SK-N-SH (cell line): ENCODE data around the gene SETBP1. TPM values are rescaled to one million over a fixed set of nuclear protein-coding genes. Genes with fewer than 3 reads are reported as not detected.

ENCODE experiments used
- CTCF ChIA-PET: fragments of 300-600, 350-600 bp; formaldehyde crosslinking; extraction: SDS; loops from one replicate; lab custom pipeline; 2021; lab: Yijun Ruan, JAX
- POLR2A ChIA-PET: fragments of 350-600 bp; sonication (Branson Sonifier 250); formaldehyde crosslinking; extraction: SDS; loops from one replicate; lab custom pipeline; 2020; ENCODE audit warnings: antibody characterized with exemption, inconsistent platforms; lab: Yijun Ruan, JAX
- DNase-seq: peaks from one replicate; pipeline ENCODE4 v3.0.0; 2012
- H2AFZ ChIP-seq: fragments of 200-600 bp; sonication (generic); 2 replicates; pipeline ENCODE4 v1.8.1; 2016; ENCODE audit warnings: antibody characterized with exemption, mild to moderate bottlenecking, low read depth
- H3F3A ChIP-seq: fragments of 200-600 bp; sonication (generic); replicated peaks from 2 replicates; pipeline ENCODE3; 2016; ENCODE audit warnings: antibody characterized with exemption, mild to moderate bottlenecking; ENCODE audit not compliant: insufficient read depth
- H3K27ac ChIP-seq, 2 experiments: fragments of 200-500 bp in 1 of 2; fragments of 200-600 bp in 1 of 2; sonication (Bioruptor generic) in 1 of 2; sonication (generic), shearing (Covaris generic) in 1 of 2; 2 replicates each; pipeline versions ENCODE4 v1.5.1 to v1.6.1; 2014 to 2016; ENCODE audit warnings: low read depth in 2 of 2, inconsistent platforms in 1 of 2, low read length in 1 of 2, mild to moderate bottlenecking in 1 of 2, mixed read lengths in 1 of 2
- H3K27me3 ChIP-seq: fragments of 200-600 bp; sonication (generic), shearing (Covaris generic); 2 replicates; pipeline ENCODE4 v1.6.1; 2016; ENCODE audit warnings: mixed run types; ENCODE audit not compliant: insufficient read depth
- H3K36me3 ChIP-seq, 2 experiments: fragments of 200-500 bp in 1 of 2; fragments of 200-600 bp in 1 of 2; sonication (Bioruptor generic) in 1 of 2; sonication (generic) in 1 of 2; replicated peaks in 1 of 2; 2 replicates each; pipeline versions ENCODE3 to v1.5.1; 2014 to 2016; ENCODE audit warnings: low read length in 1 of 2, mild to moderate bottlenecking in 1 of 2; ENCODE audit not compliant: insufficient read depth in 2 of 2, control insufficient read depth in 1 of 2
- H3K4me1 ChIP-seq, 2 experiments: fragments of 200-500 bp in 1 of 2; fragments of 200-600 bp in 1 of 2; sonication (Bioruptor generic) in 1 of 2; sonication (generic), shearing (Covaris generic) in 1 of 2; 2 replicates each; pipeline versions ENCODE4 v1.5.1 to v1.6.1; 2014 to 2016; ENCODE audit warnings: low read depth in 1 of 2, low read length in 1 of 2, mixed run types in 1 of 2; ENCODE audit not compliant: insufficient read depth in 2 of 2, control insufficient read depth in 1 of 2
- H3K4me2 ChIP-seq: fragments of 200-600 bp; sonication (generic), shearing (Covaris generic); 2 replicates; pipeline ENCODE4 v1.6.1; 2017; ENCODE audit warnings: mixed run types
- H3K4me3 ChIP-seq, 2 experiments: fragments of 200-500 bp in 1 of 2; fragments of 200-600 bp in 1 of 2; sonication (Bioruptor generic) in 1 of 2; sonication (generic), shearing (Covaris generic) in 1 of 2; 2 replicates each; pipeline versions ENCODE4 v1.5.1 to v1.8.1; 2014 to 2016; ENCODE audit warnings: low read depth in 2 of 2, inconsistent platforms in 1 of 2, low read length in 1 of 2, mild to moderate bottlenecking in 1 of 2, mixed read lengths in 1 of 2, moderate library complexity in 1 of 2
- H3K79me2 ChIP-seq: fragments of 200-600 bp; sonication (generic); 2 replicates; pipeline ENCODE4 v1.8.1; 2017; ENCODE audit warnings: mild to moderate bottlenecking; ENCODE audit not compliant: insufficient read depth
- H3K9ac ChIP-seq: fragments of 200-600 bp; sonication (generic); 2 replicates; pipeline ENCODE4 v1.6.1; 2017; ENCODE audit warnings: mixed run types
- H3K9me2 ChIP-seq: fragments of 200-600 bp; sonication (generic); 2 replicates; pipeline ENCODE4 v1.6.1; 2017; ENCODE audit warnings: mixed run types
- H3K9me3 ChIP-seq: fragments of 200-600 bp; sonication (generic); 2 replicates; pipeline ENCODE4 v1.6.1; 2017; ENCODE audit warnings: mixed run types, mild to moderate bottlenecking, moderate library complexity
- H4K20me1 ChIP-seq: fragments of 200-600 bp; sonication (generic); 2 replicates; pipeline ENCODE4 v1.6.1; 2017; ENCODE audit warnings: mild to moderate bottlenecking, mixed run types; ENCODE audit not compliant: insufficient read depth
- CHD2 ChIP-seq: fragments of 150-350 bp; IDR thresholded peaks from 2 replicates; pipeline ENCODE4 v1.6.1; 2018; ENCODE audit warnings: low read length; ENCODE audit not compliant: partially characterized antibody
- FOSL2 ChIP-seq: IDR thresholded peaks from 2 replicates; pipeline ENCODE4 v1.4.0; 2012; ENCODE audit warnings: low read depth, mild to moderate bottlenecking, moderate library complexity, borderline replicate concordance
- FOXJ3 ChIP-seq: sonication (generic); formaldehyde crosslinking; IDR thresholded peaks from 2 replicates; pipeline ENCODE4 v1.5.1; 2020; ENCODE audit warnings: mild to moderate bottlenecking, missing genetic modification reagents
- FOXM1 ChIP-seq: IDR thresholded peaks from 2 replicates; pipeline ENCODE4 v1.4.0; 2012; ENCODE audit warnings: low read depth, mild to moderate bottlenecking
- GABPA ChIP-seq: IDR thresholded peaks from 2 replicates; pipeline ENCODE4 v1.4.0; 2012; ENCODE audit warnings: low read depth, mild to moderate bottlenecking
- GATA2 ChIP-seq: sonication (generic); formaldehyde crosslinking; IDR thresholded peaks from 2 replicates; pipeline ENCODE4 v1.5.0; 2020; ENCODE audit warnings: mild to moderate bottlenecking, missing genetic modification reagents
- MXI1 ChIP-seq: IDR thresholded peaks from 2 replicates; pipeline ENCODE4 v1.6.1; 2012; ENCODE audit warnings: mild to moderate bottlenecking, low read depth, low read length, improper control_type of control experiment
- PBX3 ChIP-seq: IDR thresholded peaks from 2 replicates; pipeline ENCODE4; 2012
- RFX5 ChIP-seq: IDR thresholded peaks from 2 replicates; pipeline ENCODE4 v1.6.1; 2012; ENCODE audit warnings: mild to moderate bottlenecking, improper control_type of control experiment, low read length
- SMC3 ChIP-seq: IDR thresholded peaks from 2 replicates; pipeline ENCODE4 v1.6.1; 2012; ENCODE audit warnings: low read depth, low read length, improper control_type of control experiment
- TCF12 ChIP-seq: IDR thresholded peaks from 2 replicates; pipeline ENCODE4 v1.4.0; 2012
- TEAD4 ChIP-seq: IDR thresholded peaks from 2 replicates; pipeline ENCODE4 v1.4.0; 2012; ENCODE audit warnings: mild to moderate bottlenecking, borderline replicate concordance; ENCODE audit not compliant: insufficient read depth
- WGBS: methylation state at CpG from one replicate; pipeline ENCODE4 v1.1.6; 2017; ENCODE audit warnings: low lambda C conversion rate; 5-methylcytosine and 5-hydroxymethylcytosine counted together
- polyA plus RNA-seq, 3 experiments: library from polyadenylated mRNA; depleted of rRNA; stranded (reverse); fragments of >200 nt; gene quantifications; 2 replicates each; pipeline ENCODE4 v1.2.3, GENCODE V29; 2012
- TF ChIP-seq, protein P1 (sequence below): IDR thresholded peaks from 2 replicates; pipeline ENCODE4 v1.4.0; 2012; ENCODE audit warnings: low read depth, borderline replicate concordance
- TF ChIP-seq, protein P2 (sequence below): IDR thresholded peaks from 2 replicates; pipeline ENCODE4 v1.6.1; 2012; ENCODE audit warnings: mild to moderate bottlenecking, low read depth, low read length, moderate library complexity
- TF ChIP-seq, protein P3 (sequence below): fragments of 200-600 bp; sonication (generic); IDR thresholded peaks from 2 replicates; pipeline ENCODE4 v1.6.1; 2017; ENCODE audit warnings: antibody characterized with exemption, mild to moderate bottlenecking, moderate library complexity
- TF ChIP-seq, protein P4 (sequence below): fragments of 150-350 bp; IDR thresholded peaks from 2 replicates; pipeline ENCODE4 v1.6.1; 2016; ENCODE audit warnings: mild to moderate bottlenecking, low read depth, low read length

SETBP1 gene
- polyA plus RNA-seq, 1 of the 3 experiments (the other 2 are of a cell fraction), result 3.0 TPM

GRCh38 chr18:44635546-44635945 lies 45.1 kb upstream of the SETBP1 start:
- WGBS, result 82% methylated on average over 3 of the region's 3 CpGs
- no peaks in the 10 kb centered on the region for H3K4me1 ChIP-seq
- CTCF ChIA-PET, result no interaction called here
- H3K4me2 ChIP-seq, result no peak overlapping the region
- POLR2A ChIA-PET, result no interaction called here
- no peak overlapping the region for H3K9ac ChIP-seq
- no peaks in the 10 kb centered on the region for H3K9me3 ChIP-seq
- H3K4me3 ChIP-seq, result no peak overlapping the region
- H3F3A ChIP-seq, result no peaks in the 10 kb centered on the region
- no peak for TF ChIP-seq MXI1
- TF ChIP-seq, protein P1, sequence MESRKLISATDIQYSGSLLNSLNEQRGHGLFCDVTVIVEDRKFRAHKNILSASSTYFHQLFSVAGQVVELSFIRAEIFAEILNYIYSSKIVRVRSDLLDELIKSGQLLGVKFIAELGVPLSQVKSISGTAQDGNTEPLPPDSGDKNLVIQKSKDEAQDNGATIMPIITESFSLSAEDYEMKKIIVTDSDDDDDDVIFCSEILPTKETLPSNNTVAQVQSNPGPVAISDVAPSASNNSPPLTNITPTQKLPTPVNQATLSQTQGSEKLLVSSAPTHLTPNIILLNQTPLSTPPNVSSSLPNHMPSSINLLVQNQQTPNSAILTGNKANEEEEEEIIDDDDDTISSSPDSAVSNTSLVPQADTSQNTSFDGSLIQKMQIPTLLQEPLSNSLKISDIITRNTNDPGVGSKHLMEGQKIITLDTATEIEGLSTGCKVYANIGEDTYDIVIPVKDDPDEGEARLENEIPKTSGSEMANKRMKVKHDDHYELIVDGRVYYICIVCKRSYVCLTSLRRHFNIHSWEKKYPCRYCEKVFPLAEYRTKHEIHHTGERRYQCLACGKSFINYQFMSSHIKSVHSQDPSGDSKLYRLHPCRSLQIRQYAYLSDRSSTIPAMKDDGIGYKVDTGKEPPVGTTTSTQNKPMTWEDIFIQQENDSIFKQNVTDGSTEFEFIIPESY, result no peak
- no peak for TF ChIP-seq GATA2 (CRISPR knock-in tag)
- TF ChIP-seq PBX3, result no peak
- TF ChIP-seq, protein P2, sequence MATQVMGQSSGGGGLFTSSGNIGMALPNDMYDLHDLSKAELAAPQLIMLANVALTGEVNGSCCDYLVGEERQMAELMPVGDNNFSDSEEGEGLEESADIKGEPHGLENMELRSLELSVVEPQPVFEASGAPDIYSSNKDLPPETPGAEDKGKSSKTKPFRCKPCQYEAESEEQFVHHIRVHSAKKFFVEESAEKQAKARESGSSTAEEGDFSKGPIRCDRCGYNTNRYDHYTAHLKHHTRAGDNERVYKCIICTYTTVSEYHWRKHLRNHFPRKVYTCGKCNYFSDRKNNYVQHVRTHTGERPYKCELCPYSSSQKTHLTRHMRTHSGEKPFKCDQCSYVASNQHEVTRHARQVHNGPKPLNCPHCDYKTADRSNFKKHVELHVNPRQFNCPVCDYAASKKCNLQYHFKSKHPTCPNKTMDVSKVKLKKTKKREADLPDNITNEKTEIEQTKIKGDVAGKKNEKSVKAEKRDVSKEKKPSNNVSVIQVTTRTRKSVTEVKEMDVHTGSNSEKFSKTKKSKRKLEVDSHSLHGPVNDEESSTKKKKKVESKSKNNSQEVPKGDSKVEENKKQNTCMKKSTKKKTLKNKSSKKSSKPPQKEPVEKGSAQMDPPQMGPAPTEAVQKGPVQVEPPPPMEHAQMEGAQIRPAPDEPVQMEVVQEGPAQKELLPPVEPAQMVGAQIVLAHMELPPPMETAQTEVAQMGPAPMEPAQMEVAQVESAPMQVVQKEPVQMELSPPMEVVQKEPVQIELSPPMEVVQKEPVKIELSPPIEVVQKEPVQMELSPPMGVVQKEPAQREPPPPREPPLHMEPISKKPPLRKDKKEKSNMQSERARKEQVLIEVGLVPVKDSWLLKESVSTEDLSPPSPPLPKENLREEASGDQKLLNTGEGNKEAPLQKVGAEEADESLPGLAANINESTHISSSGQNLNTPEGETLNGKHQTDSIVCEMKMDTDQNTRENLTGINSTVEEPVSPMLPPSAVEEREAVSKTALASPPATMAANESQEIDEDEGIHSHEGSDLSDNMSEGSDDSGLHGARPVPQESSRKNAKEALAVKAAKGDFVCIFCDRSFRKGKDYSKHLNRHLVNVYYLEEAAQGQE, result no peak
- TF ChIP-seq SMC3, result no peak
- no peak for TF ChIP-seq FOSL2
- H2AFZ ChIP-seq, result no peak overlapping the region
- no peak for DNase-seq
- H3K36me3 ChIP-seq, result no peaks in the 10 kb centered on the region
- H4K20me1 ChIP-seq, result no peaks in the 10 kb centered on the region
- H3K9me2 ChIP-seq, result no peaks in the 10 kb centered on the region
- H3K79me2 ChIP-seq, result no peaks in the 10 kb centered on the region
- H3K27me3 ChIP-seq, result no peaks in the 10 kb centered on the region
- no peak overlapping the region for H3K27ac ChIP-seq

DNA sequence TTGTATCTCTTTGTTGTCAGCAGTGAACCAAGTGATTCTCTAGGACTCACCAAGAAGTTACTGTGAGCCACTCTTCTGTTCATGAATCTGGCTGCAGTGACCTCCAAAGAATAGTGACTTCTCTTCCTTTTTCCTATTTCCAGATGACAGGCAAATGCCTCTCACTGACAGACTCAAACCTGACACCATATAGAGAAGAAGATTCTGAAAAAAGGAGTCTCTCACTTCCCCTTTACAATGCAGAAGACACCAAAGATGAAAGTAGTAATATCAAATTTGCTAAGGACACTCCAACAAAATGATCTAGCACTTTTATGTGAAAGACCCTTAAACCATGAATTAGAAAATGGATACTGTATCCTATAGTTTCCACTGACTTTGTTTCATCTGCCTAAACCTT lies 44.4 kb upstream of the SETBP1 start:
- Histone ChIP-seq H2AFZ (no peak overlapping the region), H3K27ac (no peak overlapping the region), H3K9me2 (no peaks in the 10 kb centered on the region), H3K4me1 (no peaks in the 10 kb centered on the region), H3K36me3 (no peaks in the 10 kb centered on the region), H3K4me2 (no peak overlapping the region), H4K20me1 (no peaks in the 10 kb centered on the region), H3K9me3 (no peaks in the 10 kb centered on the region), H3K4me3 (no peak overlapping the region), H3K79me2 (no peaks in the 10 kb centered on the region), H3K9ac (no peak overlapping the region), H3K27me3 (no peaks in the 10 kb centered on the region), H3F3A (no peaks in the 10 kb centered on the region)
- POLR2A ChIA-PET, result no interaction called here
- CTCF ChIA-PET, result no interaction called here
- no peak for DNase-seq
- TF ChIP-seq GABPA, result no peak
- TF ChIP-seq CHD2, result no peak
- TF ChIP-seq TCF12, result no peak
- TF ChIP-seq, protein P3, sequence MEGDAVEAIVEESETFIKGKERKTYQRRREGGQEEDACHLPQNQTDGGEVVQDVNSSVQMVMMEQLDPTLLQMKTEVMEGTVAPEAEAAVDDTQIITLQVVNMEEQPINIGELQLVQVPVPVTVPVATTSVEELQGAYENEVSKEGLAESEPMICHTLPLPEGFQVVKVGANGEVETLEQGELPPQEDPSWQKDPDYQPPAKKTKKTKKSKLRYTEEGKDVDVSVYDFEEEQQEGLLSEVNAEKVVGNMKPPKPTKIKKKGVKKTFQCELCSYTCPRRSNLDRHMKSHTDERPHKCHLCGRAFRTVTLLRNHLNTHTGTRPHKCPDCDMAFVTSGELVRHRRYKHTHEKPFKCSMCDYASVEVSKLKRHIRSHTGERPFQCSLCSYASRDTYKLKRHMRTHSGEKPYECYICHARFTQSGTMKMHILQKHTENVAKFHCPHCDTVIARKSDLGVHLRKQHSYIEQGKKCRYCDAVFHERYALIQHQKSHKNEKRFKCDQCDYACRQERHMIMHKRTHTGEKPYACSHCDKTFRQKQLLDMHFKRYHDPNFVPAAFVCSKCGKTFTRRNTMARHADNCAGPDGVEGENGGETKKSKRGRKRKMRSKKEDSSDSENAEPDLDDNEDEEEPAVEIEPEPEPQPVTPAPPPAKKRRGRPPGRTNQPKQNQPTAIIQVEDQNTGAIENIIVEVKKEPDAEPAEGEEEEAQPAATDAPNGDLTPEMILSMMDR, result no peak
- TF ChIP-seq FOSL2, result no peak
- TF ChIP-seq, protein P1, result no peak
- no peak for TF ChIP-seq FOXM1
- no peak for TF ChIP-seq TEAD4
- TF ChIP-seq, protein P4, sequence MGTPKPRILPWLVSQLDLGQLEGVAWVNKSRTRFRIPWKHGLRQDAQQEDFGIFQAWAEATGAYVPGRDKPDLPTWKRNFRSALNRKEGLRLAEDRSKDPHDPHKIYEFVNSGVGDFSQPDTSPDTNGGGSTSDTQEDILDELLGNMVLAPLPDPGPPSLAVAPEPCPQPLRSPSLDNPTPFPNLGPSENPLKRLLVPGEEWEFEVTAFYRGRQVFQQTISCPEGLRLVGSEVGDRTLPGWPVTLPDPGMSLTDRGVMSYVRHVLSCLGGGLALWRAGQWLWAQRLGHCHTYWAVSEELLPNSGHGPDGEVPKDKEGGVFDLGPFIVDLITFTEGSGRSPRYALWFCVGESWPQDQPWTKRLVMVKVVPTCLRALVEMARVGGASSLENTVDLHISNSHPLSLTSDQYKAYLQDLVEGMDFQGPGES, result no peak
- TF ChIP-seq RFX5, result no peak
- TF ChIP-seq FOXJ3, result no peak
